ENCODE data around the gene LSM3. TPM values are rescaled to one million over a fixed set of nuclear protein-coding genes. Genes with fewer than 3 reads are reported as not detected.

LSM3 gene
- polyA plus RNA-seq, 2 donors = 5.3 to 10.8 TPM

DNA sequence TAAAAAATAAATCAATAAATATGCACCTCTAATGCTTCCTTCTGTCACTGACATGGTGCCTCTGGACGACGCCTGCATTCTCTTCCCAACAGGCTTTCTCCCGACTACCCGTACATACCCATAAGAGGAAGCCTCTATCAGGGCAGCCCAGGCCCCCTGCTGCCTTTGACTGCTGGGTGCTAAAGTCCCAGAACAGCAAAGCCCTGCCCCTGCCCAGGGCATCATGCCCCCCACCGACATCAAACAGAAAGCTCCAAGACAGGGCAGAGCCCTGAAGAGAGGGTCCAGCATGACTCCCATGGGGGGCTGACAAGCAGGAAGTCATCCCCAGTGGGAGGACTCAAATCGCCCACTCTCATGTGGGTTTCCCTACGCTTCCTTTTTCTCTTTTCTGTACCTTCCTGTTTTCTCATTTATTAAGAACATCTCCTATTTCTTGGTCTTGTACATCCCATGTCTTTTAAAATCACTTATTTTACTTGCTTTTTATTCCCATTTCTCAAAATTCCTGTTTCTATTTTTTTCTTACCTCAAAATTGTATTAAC lies 23.6 kb upstream of the LSM3 start:
- H3K4me1 ChIP-seq (ENCODE audit: control insufficient read depth in 2 of 2, insufficient read depth in 2 of 2, low read length in 1 of 2) = no peaks in the 10 kb centered on the region
- no peak overlapping the region for H3K27ac ChIP-seq (ENCODE audit: low read depth in 2 of 2, low read length in 1 of 2)
- H3K9me3 ChIP-seq (ENCODE audit: control insufficient read depth in 2 of 2, insufficient read depth in 1 of 2, low read depth in 1 of 2, low read length in 1 of 2) = no peaks in the 10 kb centered on the region
- no peaks in the 10 kb centered on the region for H3K27me3 ChIP-seq (ENCODE audit: control insufficient read depth in 1 of 2, insufficient read depth in 2 of 2, low read length in 2 of 2)
- no peak overlapping the region for H3K4me3 ChIP-seq (ENCODE audit: low read depth in 1 of 2, low read length in 2 of 2)
- 92 to 96% methylated on average over 7 of the region's 7 CpGs for WGBS, 2 donors
- H3K36me3 ChIP-seq (ENCODE audit: control insufficient read depth in 2 of 2, insufficient read depth in 2 of 2, low read length in 1 of 2) = peaks cover 26 to 36% of the 10 kb centered on the region in 2 donors

DNA sequence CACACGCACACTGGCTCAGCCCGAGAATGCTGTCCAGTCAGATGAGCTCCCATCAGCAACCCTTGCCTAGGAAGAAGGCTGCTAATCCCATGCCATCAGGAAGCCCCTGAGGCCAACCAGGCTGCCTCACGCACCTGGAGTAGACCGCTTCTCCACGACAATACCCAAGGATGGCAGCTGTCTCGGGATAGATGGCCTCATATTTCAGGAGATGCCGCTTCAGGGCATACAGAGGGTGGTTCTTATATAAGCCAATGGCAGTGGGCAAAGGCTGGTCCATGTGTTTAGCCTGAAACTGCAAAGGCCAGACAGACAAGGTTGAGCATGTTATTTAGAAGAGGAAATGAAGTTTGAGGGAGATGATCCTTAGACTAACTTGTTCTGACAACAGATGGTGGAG lies 22.4 kb upstream of the LSM3 start:
- Histone ChIP-seq H3K4me3 (ENCODE audit: low read depth in 1 of 2, low read length in 2 of 2) (no peak overlapping the region), H3K27ac (ENCODE audit: low read depth in 2 of 2, low read length in 1 of 2) (no peak overlapping the region), H3K9me3 (ENCODE audit: control insufficient read depth in 2 of 2, insufficient read depth in 1 of 2, low read depth in 1 of 2, low read length in 1 of 2) (no peaks in the 10 kb centered on the region), H3K27me3 (ENCODE audit: control insufficient read depth in 1 of 2, insufficient read depth in 2 of 2, low read length in 2 of 2) (no peaks in the 10 kb centered on the region), H3K36me3 (ENCODE audit: control insufficient read depth in 2 of 2, insufficient read depth in 2 of 2, low read length in 1 of 2) (peaks cover 26 to 39% of the 10 kb centered on the region in 2 donors), H3K4me1 (ENCODE audit: control insufficient read depth in 2 of 2, insufficient read depth in 2 of 2, low read length in 1 of 2) (no peaks in the 10 kb centered on the region)
- WGBS, 2 donors = 58 to 89% methylated on average over 7 of the region's 7 CpGs

DNA sequence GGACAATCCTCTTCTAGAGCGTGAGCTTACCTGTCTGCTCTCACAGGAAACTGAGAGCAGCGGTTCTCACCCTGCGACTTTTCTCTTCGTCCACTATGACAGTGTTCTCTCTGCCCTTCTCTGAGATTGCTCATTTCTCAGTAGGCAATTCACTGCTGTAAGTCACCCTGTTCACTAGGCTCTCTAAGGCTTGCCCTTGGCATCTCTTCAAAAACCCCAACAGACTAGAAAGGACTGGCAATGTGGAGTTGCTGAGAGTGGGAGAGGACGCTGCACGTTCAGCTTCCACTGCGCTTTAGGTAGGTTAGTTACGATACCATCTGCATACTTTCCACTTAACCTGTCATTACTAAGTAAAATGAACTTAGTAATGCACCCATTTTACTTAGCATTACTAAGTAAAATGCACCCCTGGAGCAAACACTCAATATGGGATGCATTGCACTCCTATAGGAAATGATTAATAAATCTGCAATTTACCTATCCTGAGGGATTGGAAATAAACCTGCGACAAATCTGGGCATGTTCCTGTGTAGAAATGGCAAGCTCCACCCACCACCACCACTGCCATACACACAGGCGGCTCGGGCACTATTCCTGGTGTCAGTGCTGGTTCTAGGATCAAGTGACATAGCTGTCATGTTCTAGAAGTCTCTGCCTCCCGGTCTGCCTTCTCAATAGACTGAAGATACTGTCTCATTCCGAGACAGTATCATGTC lies 21.6 kb upstream of the LSM3 start:
- Histone ChIP-seq H3K27ac (ENCODE audit: low read depth in 2 of 2, low read length in 1 of 2) (peak overlapping the region in 1 of 2 donors; percentile 19), H3K36me3 (ENCODE audit: control insufficient read depth in 2 of 2, insufficient read depth in 2 of 2, low read length in 1 of 2) (peaks cover 24 to 33% of the 10 kb centered on the region in 2 donors), H3K9me3 (ENCODE audit: control insufficient read depth in 2 of 2, insufficient read depth in 1 of 2, low read depth in 1 of 2, low read length in 1 of 2) (no peaks in the 10 kb centered on the region), H3K4me1 (ENCODE audit: control insufficient read depth in 2 of 2, insufficient read depth in 2 of 2, low read length in 1 of 2) (no peaks in the 10 kb centered on the region), H3K27me3 (ENCODE audit: control insufficient read depth in 1 of 2, insufficient read depth in 2 of 2, low read length in 2 of 2) (no peaks in the 10 kb centered on the region), H3K4me3 (ENCODE audit: low read depth in 1 of 2, low read length in 2 of 2) (no peak overlapping the region)
- 61 to 71% methylated on average over 13 of the region's 13 CpGs for WGBS, 2 donors

DNA sequence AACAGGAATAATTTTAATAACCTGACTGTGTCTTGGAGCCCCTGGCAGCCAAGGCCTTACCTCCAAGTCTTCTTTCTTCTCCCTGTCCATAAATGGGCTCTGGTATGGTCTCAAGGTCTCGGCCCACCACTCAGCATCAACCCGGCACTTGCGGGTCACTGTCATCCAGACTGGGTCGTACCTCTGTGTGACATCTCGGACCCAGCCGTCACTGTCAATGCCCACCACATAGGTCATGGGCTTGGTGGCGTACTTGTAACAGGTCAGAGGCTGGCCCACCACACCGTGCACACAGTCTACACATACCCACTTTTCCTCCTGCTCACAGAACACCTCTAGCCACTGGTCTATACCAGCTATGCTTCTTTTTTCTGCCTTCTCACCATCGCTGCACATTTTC lies 20.7 kb upstream of the LSM3 start:
- no peaks in the 10 kb centered on the region for H3K9me3 ChIP-seq (ENCODE audit: control insufficient read depth in 2 of 2, insufficient read depth in 1 of 2, low read depth in 1 of 2, low read length in 1 of 2)
- peaks cover 17 to 27% of the 10 kb centered on the region in 2 donors for H3K36me3 ChIP-seq (ENCODE audit: control insufficient read depth in 2 of 2, insufficient read depth in 2 of 2, low read length in 1 of 2)
- no peaks in the 10 kb centered on the region for H3K4me1 ChIP-seq (ENCODE audit: control insufficient read depth in 2 of 2, insufficient read depth in 2 of 2, low read length in 1 of 2)
- WGBS, 2 donors = 97% methylated on average over 9 of the region's 9 CpGs
- H3K27me3 ChIP-seq (ENCODE audit: control insufficient read depth in 1 of 2, insufficient read depth in 2 of 2, low read length in 2 of 2) = no peaks in the 10 kb centered on the region
- no peak overlapping the region for H3K27ac ChIP-seq (ENCODE audit: low read depth in 2 of 2, low read length in 1 of 2)
- H3K4me3 ChIP-seq (ENCODE audit: low read depth in 1 of 2, low read length in 2 of 2) = no peak overlapping the region

DNA sequence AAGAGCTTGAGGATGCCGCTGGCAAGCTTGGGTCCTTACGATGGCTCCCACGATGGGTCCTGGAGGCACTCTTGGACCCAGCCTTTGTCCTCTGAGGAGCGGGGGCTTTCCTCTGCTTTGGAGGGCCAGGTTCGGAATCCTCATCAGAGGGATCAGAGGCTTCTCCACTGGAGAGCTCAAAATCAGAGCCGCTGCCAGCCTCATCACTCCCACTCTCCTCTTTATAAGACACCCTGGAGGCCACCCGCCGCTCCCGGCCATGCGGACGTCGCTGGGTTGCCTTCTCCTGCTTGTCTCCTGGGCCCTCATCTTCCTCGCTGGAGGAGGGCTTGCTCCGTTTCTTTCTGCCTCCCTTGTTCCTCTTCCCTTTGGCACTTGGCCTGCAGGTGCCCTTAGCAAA lies 20.2 kb upstream of the LSM3 start:
- Histone ChIP-seq H3K4me3 (ENCODE audit: low read depth in 1 of 2, low read length in 2 of 2) (no peak overlapping the region), H3K4me1 (ENCODE audit: control insufficient read depth in 2 of 2, insufficient read depth in 2 of 2, low read length in 1 of 2) (no peaks in the 10 kb centered on the region), H3K27ac (ENCODE audit: low read depth in 2 of 2, low read length in 1 of 2) (no peak overlapping the region), H3K9me3 (ENCODE audit: control insufficient read depth in 2 of 2, insufficient read depth in 1 of 2, low read depth in 1 of 2, low read length in 1 of 2) (no peaks in the 10 kb centered on the region), H3K36me3 (ENCODE audit: control insufficient read depth in 2 of 2, insufficient read depth in 2 of 2, low read length in 1 of 2) (peaks cover 17 to 26% of the 10 kb centered on the region in 2 donors), H3K27me3 (ENCODE audit: control insufficient read depth in 1 of 2, insufficient read depth in 2 of 2, low read length in 2 of 2) (no peaks in the 10 kb centered on the region)
- WGBS, 2 donors = 95% methylated on average over 14 of the region's 14 CpGs

DNA sequence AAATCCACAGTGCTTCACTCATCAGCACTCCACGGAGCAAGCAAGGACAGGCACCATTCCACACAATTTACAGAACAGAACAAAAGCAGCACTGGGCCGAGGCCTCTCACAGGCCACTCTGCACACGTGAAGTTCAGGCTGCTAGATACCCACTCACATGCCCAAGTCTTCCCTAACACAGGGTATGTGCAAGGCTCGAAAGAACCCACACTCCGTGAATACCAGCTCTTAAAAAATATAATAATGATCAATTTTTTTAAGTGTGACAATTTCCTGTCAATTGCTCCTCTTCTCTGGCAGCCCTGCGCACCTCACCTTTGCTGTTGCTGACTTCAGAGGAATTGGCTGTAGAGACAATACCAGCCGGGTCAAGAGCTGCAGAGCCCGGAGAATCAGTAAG lies 19.2 kb upstream of the LSM3 start:
- 97 to 98% methylated on average over 8 of the region's 8 CpGs for WGBS, 2 donors
- no peak overlapping the region for H3K27ac ChIP-seq (ENCODE audit: low read depth in 2 of 2, low read length in 1 of 2)
- H3K4me3 ChIP-seq (ENCODE audit: low read depth in 1 of 2, low read length in 2 of 2) = no peak overlapping the region
- no peaks in the 10 kb centered on the region for H3K27me3 ChIP-seq (ENCODE audit: control insufficient read depth in 1 of 2, insufficient read depth in 2 of 2, low read length in 2 of 2)
- H3K4me1 ChIP-seq (ENCODE audit: control insufficient read depth in 2 of 2, insufficient read depth in 2 of 2, low read length in 1 of 2) = no peaks in the 10 kb centered on the region
- H3K9me3 ChIP-seq (ENCODE audit: control insufficient read depth in 2 of 2, insufficient read depth in 1 of 2, low read depth in 1 of 2, low read length in 1 of 2) = no peaks in the 10 kb centered on the region
- peaks cover 17 to 25% of the 10 kb centered on the region in 2 donors for H3K36me3 ChIP-seq (ENCODE audit: control insufficient read depth in 2 of 2, insufficient read depth in 2 of 2, low read length in 1 of 2)

DNA sequence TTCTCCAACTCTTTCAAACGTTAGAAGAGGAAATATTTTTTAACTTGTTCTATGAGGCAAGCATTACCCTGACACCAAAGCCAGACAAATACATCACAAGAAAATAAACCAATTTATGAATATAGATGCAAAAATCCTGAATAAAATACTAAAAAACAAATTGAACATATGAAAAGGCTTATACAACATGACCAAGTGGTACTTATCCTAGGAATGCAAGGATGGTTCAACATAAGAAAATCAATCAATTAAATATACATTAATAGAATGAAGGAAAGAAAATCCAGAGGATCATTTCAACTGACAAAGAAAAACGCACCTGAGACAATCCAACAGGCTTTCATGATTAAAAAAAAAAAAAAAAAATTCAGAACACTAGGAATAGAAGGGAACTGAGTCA lies 17.3 kb upstream of the LSM3 start:
- WGBS, 2 donors = 89 to 97% methylated on average over 2 of the region's 2 CpGs
- no peaks in the 10 kb centered on the region for H3K27me3 ChIP-seq (ENCODE audit: control insufficient read depth in 1 of 2, insufficient read depth in 2 of 2, low read length in 2 of 2)
- no peaks in the 10 kb centered on the region for H3K9me3 ChIP-seq (ENCODE audit: control insufficient read depth in 2 of 2, insufficient read depth in 1 of 2, low read depth in 1 of 2, low read length in 1 of 2)
- H3K36me3 ChIP-seq (ENCODE audit: control insufficient read depth in 2 of 2, insufficient read depth in 2 of 2, low read length in 1 of 2) = peaks cover 20 to 29% of the 10 kb centered on the region in 2 donors
- no peaks in the 10 kb centered on the region for H3K4me1 ChIP-seq (ENCODE audit: control insufficient read depth in 2 of 2, insufficient read depth in 2 of 2, low read length in 1 of 2)
- no peak overlapping the region for H3K27ac ChIP-seq (ENCODE audit: low read depth in 2 of 2, low read length in 1 of 2)
- no peak overlapping the region for H3K4me3 ChIP-seq (ENCODE audit: low read depth in 1 of 2, low read length in 2 of 2)

DNA sequence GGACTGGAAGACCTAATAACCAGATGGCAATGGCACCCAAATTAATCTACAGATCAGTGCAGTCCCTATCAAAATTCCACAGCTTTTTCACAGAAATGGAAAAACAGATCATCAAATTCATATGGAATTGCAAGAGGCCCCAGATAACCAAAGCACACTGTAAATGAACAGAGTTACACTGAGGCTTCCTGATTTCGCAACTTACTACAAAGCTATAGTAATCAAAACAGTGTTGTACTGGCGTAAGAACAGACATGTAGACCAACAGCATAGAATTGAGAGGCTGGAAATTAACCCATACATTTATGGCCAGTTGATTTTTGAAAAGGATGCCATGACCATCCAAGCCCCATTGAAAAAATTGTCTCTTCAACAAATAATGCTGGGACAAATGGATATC lies 16.4 kb upstream of the LSM3 start:
- Histone ChIP-seq H3K36me3 (ENCODE audit: control insufficient read depth in 2 of 2, insufficient read depth in 2 of 2, low read length in 1 of 2) (peaks cover 29 to 36% of the 10 kb centered on the region in 2 donors), H3K4me3 (ENCODE audit: low read depth in 1 of 2, low read length in 2 of 2) (no peak overlapping the region), H3K4me1 (ENCODE audit: control insufficient read depth in 2 of 2, insufficient read depth in 2 of 2, low read length in 1 of 2) (no peaks in the 10 kb centered on the region), H3K27ac (ENCODE audit: low read depth in 2 of 2, low read length in 1 of 2) (no peak overlapping the region), H3K27me3 (ENCODE audit: control insufficient read depth in 1 of 2, insufficient read depth in 2 of 2, low read length in 2 of 2) (no peaks in the 10 kb centered on the region), H3K9me3 (ENCODE audit: control insufficient read depth in 2 of 2, insufficient read depth in 1 of 2, low read depth in 1 of 2, low read length in 1 of 2) (no peaks in the 10 kb centered on the region)
- 91 to 94% methylated on average over 2 of the region's 2 CpGs for WGBS, 2 donors

DNA sequence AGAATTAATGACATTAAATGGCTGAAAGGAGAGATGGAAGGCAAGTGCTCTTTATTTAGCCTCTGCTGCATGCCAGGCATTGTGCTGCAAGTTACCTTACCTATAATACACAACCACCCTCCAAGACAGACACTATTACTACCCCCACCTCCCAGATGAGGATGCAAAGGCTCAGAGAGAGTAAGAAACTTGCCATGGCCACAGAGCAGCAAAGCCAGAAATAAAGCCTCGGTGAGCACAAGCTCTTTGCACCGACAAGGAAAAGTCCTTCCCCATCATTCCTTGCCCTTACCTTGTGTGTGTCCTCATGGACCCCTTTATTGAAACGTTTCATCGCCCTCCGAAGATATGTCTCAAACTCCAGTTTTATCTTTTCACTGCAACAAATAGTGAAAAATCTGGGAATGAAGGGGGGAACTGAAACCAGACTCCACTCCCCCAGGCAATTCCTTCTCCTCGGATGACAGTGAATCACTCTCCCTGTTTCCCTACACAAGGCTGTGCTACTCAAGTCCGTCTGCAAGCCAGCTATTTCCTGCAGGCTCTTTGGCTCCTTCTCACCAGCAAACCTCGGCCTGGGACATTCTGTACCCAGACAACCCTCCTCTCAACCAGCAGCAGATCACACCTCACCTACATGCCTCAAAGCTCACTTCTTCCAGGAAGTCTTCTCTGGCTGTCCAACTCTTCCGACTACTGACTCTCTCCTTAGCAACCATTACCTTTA lies 11.6 kb upstream of the LSM3 start:
- Histone ChIP-seq H3K27ac (ENCODE audit: low read depth in 2 of 2, low read length in 1 of 2) (no peak overlapping the region), H3K36me3 (ENCODE audit: control insufficient read depth in 2 of 2, insufficient read depth in 2 of 2, low read length in 1 of 2) (peaks cover 30 to 35% of the 10 kb centered on the region in 2 donors), H3K4me3 (ENCODE audit: low read depth in 1 of 2, low read length in 2 of 2) (no peak overlapping the region), H3K9me3 (ENCODE audit: control insufficient read depth in 2 of 2, insufficient read depth in 1 of 2, low read depth in 1 of 2, low read length in 1 of 2) (no peaks in the 10 kb centered on the region), H3K4me1 (ENCODE audit: control insufficient read depth in 2 of 2, insufficient read depth in 2 of 2, low read length in 1 of 2) (no peaks in the 10 kb centered on the region), H3K27me3 (ENCODE audit: control insufficient read depth in 1 of 2, insufficient read depth in 2 of 2, low read length in 2 of 2) (no peaks in the 10 kb centered on the region)
- 84 to 89% methylated on average over 9 of the region's 9 CpGs for WGBS, 2 donors

Data from esophagus (tissue), 2 donors.